ENCODE measurements around the gene FSTL3. TPM values are rescaled to one million over a fixed set of nuclear protein-coding genes. Genes with fewer than 3 reads are reported as not detected.
A peak's percentile ranks its signal among the peaks of the same experiment; 100 is the strongest.

FSTL3 gene
- total RNA-seq, 2 donors from 2014 or later: 4.5 to 10.1 TPM

GRCh38 chr19:660793-661426 is 15.3 kb upstream of the FSTL3 start:
- H3K9me3 ChIP-seq: no peaks in the 10 kb centered on the region
- H3K36me3 ChIP-seq: peaks cover 6% of the 10 kb centered on the region
- TF ChIP-seq CTCF (IDR thresholded peaks at IDR 0.05): no peak
- peaks cover 34% of the 10 kb centered on the region for H3K4me1 ChIP-seq
- peak overlapping the region; percentile 100 for H3K4me3 ChIP-seq
- H3K27me3 ChIP-seq: no peaks in the 10 kb centered on the region
- H3K27ac ChIP-seq: peak overlapping the region; percentile 89
- intact Hi-C loops (cut with DNase I): loop anchor here (10.0 kb wide), 1 partner anchor 76 kb away; the partner anchor contains the start of gene HCN2
- peak; percentile 79 for DNase-seq
- peak overlapping the region; percentile 89 to 97 for H3K9ac ChIP-seq (ENCODE audit: low read depth in 2 of 2, low read length in 2 of 2)

GRCh38 chr19:661427-662196 is 14.6 kb upstream of the FSTL3 start:
- peaks cover 6% of the 10 kb centered on the region for H3K36me3 ChIP-seq
- intact Hi-C loops (cut with DNase I): loop anchor here (10.0 kb wide), 1 partner anchor 77 kb away; the partner anchor contains the start of gene HCN2
- peak overlapping the region; percentile 89 to 97 for H3K9ac ChIP-seq (ENCODE audit: low read depth in 2 of 2, low read length in 2 of 2)
- peaks cover 34% of the 10 kb centered on the region for H3K4me1 ChIP-seq
- no peaks in the 10 kb centered on the region for H3K9me3 ChIP-seq
- peak overlapping the region; percentile 89 for H3K27ac ChIP-seq
- H3K4me3 ChIP-seq: peak overlapping the region; percentile 100
- DNase-seq: peak; percentile 72
- H3K27me3 ChIP-seq: no peaks in the 10 kb centered on the region
- no peak for TF ChIP-seq CTCF (IDR thresholded peaks at IDR 0.05)

- no peaks in the 10 kb centered on the region for H3K9me3 ChIP-seq
- peak; percentile 80 for DNase-seq
- TF ChIP-seq CTCF (IDR thresholded peaks at IDR 0.05): no peak
- no peaks in the 10 kb centered on the region for H3K27me3 ChIP-seq
- intact Hi-C loops (cut with DNase I): loop anchor here (10.0 kb wide), 1 partner anchor 78 kb away; the partner anchor contains the start of gene HCN2
- H3K9ac ChIP-seq (ENCODE audit: low read depth in 2 of 2, low read length in 2 of 2): peak overlapping the region; percentile 89 to 97
- H3K4me1 ChIP-seq: peaks cover 34% of the 10 kb centered on the region
- peak overlapping the region; percentile 100 for H3K4me3 ChIP-seq
- H3K27ac ChIP-seq: peak overlapping the region; percentile 89
- H3K36me3 ChIP-seq: peaks cover 6% of the 10 kb centered on the region
These were observed 13.8 kb upstream of the FSTL3 start for GRCh38 chr19:662207-662961.

- Histone ChIP-seq H3K9ac (ENCODE audit: low read depth in 2 of 2, low read length in 2 of 2) (peak within 1 kb of the TSS; percentile 89 to 97), H3K9me3 (no peaks in the 10 kb centered on the region), H3K27me3 (no peaks in the 10 kb centered on the region), H3K4me3 (peak within 1 kb of the TSS; percentile 100), H3K27ac (peak within 1 kb of the TSS; percentile 89), H3K36me3 (peaks cover 6% of the 10 kb centered on the region), H3K4me1 (peaks cover 34% of the 10 kb centered on the region)
- TF ChIP-seq CTCF (IDR thresholded peaks at IDR 0.05): no peak
- intact Hi-C loops (cut with DNase I): loop anchor here (10.0 kb wide), 1 partner anchor 78 kb away; the partner anchor contains the start of gene HCN2
- DNase-seq: peak; percentile 94
These were observed 13.1 kb upstream of the FSTL3 start, which contains the start of gene RNF126 for GRCh38 chr19:662962-663681. Gene RNF126 (minus strand): TSS chr19:663214. CDS start chr19:663121, 93 bp downstream.
